Raji (cell line): Measurements from ENCODE around the gene ANKHD1.

Experiments
- POLR2A ChIP-seq: IDR thresholded peaks from 2 replicates; pipeline ENCODE4 v1.6.1; 2011; ENCODE audit warnings: low read depth, low read length, control low read depth; ENCODE audit not compliant: insufficient read depth

ANKHD1 gene

DNA sequence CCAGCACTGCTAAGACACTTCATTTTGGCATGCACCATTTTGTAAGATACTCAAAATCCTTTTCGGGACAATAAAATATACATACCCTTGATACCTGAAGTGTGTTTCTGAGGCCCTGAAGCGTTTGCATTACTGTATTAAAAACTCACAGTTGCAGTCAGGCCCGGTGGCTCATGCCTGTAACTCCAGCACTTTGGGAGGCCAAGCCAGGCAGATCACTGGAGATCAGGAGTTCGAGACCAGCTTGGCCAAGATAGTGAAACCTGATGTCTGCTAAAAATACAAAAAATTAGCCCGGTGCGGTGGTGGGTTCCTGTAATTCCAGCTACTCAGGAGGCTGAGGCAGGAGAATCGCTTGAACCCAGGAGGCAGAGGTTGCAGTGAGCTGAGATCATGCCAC lies 143.4 kb downstream of the ANKHD1 start:
- no peak for TF ChIP-seq POLR2A

DNA sequence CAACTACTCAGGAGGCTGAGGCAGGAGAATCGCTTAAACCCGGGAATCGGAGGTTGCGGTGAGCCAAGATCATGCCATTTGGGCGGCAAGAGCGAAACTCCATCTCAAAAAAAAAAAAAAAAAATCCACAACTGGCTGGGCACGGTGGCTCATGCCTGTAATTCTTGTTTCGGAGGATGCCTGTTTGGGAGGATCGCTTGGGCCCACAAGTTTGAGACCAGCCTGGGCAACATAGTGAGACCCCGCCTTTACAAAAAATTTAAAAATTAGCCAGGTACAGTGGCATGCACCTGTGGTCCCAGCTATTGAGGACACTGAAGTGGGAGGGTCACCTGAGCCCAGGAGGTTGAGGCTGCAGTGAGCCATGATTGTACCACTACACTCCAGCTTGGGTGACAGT lies 144.0 kb downstream of the ANKHD1 start:
- TF ChIP-seq POLR2A: no peak

DNA sequence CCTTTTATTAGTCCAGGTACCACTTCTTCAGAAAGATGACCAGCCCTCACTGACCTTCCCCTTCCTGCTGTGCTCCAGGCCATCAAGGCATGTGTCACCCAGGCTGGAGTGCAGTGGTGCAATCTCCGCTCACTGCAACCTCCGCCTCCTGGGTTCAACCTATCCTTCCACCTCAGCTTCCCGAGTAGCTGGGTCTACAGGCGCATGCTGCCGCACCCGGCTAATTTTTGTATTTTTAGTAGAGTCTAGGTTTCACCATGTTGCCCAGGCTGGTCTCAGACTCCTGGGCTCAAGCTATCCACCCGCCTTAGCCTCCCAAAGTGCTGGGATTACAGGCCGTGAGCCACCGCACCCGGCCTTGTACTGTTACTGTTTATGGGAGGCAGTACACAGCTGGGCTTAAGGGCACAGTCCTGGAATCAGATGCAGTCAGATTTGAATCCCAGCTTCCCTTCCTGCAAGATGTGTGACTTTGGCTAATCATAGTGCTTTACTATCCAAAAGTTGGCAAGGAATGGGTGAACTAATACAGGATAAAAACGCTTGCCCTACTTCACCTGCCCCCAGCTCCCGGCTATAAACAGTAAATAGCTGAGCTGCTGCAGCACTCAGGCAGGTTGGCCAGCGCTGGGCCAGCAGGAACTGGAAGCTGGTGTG lies 145.3 kb downstream of the ANKHD1 start:
- no peak for TF ChIP-seq POLR2A

DNA sequence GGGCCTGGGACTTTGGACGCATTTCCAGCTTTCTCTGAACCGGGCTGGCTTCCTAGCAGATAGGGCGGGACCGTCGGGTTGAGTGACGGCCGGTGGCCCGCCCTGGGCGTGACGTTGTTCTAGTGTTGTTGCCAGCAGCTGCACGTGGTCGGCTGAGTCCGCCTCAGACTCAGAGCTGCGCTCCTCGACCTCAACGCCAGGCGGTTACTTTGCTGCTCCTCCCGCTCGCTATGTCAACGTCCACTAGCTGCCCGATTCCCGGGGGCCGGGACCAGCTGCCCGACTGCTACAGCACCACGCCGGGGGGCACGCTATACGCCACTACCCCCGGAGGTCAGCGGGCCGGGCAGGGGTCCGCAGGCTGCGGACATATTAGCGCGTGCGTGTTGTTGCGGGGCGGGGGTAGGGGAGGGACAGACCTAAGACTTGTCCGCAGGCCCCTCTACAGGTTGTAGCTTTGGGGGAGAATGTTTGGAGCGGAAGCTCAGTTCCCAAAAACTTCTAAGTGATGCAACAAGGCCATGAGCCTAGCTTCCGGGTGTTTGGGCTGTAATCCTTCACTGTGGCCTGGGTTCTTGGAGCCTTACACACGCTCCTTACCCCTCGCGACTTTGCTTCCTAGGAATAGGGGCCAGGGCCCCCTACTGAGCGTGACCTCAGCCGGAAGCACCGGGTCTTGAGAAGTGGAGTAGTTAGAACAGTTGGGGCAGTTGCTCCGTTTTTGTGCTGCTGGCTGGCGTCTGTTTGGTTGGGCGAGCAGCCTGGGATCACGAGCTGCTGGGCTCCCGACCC lies 146.1 kb downstream of the ANKHD1 start, which contains the start of gene EIF4EBP3:
EIF4EBP3 (plus strand) TSS at position 155 of the 792 bp plus-strand sequence; CDS start at position 231, 76 bp downstream.
- no peak for TF ChIP-seq POLR2A

DNA sequence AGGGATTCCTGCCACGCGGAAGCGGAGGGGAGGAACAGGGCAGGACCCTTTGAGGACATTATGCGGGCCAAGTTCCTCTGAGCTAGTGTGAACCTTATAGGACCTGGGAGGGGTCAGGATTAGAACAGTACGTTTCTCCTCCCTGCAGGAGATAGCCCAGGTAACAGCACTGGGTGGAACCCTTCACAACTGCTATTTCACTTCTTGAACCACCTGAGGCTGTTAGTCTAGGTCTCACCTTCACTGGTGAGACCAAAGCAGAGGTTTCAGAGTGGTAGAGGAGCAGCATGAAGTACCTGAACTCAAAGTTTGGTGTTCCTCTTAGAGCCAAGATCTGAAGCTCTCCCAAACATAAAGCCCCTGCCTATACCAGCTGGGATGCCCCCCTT lies 146.7 kb downstream of the ANKHD1 start:
- no peak for TF ChIP-seq POLR2A

DNA sequence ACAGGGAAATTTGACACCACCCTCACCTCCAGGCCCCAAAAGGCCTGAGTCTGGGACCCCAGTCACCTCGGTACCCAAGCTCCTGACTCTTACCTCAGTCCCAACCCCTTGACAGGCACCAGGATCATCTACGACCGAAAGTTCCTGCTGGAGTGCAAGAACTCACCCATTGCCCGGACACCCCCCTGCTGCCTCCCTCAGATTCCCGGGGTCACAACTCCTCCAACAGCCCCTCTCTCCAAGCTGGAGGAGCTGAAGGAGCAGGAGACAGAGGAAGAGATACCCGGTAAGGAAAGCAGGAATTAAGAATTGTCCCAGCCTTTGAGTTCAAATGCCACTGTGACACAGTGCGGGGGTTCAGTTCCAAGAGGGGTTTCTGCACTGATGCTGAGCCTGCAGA lies 147.2 kb downstream of the ANKHD1 start:
- TF ChIP-seq POLR2A: no peak

DNA sequence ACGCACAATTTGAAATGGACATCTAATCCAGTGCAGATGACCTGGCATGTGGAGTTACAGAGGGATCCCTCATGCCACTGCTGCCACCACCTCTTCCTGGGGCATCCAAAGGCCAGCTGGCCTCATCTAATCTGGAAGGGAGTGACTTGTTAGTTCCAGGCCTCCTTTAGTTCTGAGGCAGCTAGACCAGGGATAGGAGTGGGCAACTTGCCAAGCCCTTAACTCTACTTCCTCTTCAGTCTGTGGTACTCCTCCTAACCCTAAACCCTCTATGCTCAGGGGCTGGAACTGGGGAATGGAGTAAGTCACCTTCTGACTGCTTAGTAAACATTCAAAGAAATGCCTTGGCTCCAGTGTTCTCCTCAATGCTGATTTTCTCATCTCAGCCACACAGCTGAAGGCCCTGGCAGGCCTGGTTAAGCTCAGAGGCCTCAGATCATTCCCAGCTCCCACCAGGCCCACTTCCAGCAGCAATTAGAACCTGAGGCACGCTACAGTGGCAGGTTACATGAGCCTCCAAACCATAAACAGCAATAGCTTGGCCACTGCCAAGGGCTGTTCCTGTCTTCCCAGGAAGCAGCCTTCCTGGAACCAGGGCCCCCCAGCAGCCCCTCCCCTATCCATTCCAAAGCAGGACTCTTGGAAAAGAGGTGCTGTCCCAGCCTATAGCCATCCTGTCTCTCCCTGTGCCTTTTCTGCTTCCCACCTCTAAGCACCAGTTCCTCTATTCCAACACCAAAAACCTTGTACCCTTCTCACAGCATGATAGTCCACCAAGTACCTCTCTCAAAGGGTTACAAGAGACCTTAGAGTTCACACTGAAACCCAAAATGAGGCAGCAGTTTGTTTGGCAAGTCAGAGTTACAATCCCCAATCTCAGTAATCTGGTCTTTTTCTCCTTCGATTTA lies 147.9 kb downstream of the ANKHD1 start:
- no peak for TF ChIP-seq POLR2A

DNA sequence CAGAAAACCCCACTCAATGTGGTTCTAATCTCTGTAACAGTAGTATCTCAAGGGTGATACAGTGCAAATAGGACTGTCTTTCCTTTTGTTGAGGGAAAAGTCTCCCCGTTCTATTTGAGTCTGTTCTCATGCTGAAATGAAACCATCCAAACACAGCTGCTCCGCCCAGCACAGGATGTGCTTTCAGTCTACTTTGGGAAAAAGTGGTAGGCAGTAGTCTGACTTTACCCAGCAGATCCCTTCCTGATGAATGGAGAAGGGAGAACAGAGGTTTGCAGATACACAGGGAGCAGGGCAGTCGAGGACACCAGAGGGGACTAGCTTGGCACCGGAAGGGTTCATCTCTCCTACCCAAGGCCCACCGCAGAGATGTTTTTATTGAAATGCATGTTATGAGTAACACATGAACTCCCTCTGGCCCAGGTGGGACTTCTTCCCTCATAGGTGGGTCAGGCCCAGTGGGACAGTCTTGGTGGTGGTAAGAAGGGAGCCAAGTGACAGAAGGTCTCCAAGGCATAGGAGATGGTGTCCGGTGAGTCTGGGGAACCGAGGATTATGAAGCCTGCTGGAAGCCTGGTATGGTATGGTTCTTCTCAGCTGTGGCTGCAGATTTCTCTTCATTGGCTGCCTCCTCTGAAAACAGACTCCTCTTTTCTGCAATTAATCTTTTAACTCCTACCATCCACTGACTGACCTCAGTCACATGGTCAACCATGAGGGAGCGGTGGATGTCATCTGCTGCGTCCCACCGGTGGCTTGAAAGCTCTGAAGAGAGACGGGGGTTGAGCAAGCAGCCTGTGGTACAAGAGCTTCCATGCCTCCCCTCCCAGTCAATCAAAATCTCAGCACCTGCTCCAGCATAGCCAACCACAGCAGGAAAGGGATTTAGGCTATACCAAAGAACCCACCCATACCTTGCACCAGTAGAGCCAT lies 148.8 kb downstream of the ANKHD1 start:
- TF ChIP-seq POLR2A: no peak

DNA sequence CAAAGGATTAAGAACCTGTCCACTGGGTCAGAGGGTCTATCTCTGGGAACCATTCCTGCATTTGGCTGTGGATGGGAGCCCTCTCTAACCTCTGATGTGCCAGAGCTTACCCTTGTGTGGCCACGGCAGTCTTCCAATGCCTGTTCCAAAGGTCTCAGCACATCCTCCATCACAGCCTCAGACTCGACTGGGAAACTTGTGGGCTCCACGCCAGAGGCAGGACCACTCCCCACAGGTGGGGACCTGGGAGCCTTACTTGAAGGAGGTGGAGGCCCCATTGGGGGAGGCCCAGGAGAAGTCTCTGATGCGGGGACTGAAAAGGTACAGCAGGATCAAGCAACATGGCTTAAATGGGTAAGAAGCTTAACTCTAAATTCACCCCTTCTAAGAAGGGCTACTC lies 150.2 kb downstream of the ANKHD1 start:
- no peak for TF ChIP-seq POLR2A

DNA sequence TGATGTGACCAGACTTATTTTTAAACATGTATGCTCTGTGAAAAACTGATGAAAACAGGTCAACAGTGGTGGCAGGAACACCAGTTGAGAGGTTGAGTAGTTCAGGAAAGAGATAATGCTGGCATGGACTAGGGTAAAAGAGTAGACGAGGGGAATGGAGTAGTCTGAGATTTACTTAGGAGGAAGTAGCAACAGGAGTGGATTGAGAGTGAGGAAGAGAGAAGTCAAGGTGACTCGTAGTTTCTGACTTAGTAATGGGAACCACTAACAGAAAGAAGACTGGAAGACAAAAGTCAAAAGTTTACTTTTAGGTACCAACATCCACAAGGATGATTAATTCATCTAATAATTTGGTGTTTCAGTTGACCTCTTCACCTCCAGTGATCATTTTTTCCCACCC lies 152.0 kb downstream of the ANKHD1 start:
- no peak for TF ChIP-seq POLR2A

DNA sequence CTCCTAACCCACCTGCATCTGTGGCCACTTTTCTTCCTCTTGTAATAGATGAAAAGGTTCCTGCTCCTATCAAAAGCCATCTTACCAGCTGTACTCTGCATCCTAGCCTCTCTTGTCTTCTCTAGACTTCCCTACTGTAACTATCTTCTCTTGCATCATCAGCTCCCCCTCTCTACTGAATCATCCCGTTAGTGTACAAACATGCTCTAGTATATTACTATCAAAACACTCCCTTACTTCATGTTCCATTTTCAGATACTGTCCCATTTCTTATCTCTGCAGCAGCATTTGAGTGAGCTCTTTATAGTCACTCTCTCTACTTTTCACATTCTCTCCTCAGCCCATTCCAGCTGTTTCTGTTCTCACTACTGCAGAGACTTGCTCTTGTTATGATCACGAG lies 152.8 kb downstream of the ANKHD1 start:
- TF ChIP-seq POLR2A: no peak

DNA sequence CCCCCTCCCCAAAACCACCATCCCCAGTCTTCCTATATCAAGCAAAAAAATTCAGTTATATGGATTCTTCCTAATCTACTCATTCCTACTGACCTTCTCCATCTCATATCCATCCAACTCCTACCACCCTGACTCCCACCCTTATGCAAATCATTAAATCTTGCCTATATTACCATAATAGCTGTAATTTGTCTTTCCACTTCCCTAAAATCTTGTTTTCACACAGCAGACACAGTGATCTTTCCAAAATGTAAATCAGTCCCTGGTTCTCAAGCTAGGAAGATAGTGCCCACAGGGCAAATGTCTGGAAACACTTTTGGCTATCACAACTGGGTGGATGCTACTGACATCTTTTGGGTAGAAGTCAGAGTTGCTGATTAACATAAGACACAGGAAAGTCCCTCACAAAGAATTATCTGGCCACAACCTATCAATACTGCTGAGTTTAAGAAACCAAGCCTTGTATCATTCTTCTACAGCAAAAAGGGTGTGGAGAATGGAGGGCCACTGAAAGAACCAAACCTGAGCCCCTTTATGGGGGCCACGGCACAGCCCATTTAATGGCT lies 154.2 kb downstream of the ANKHD1 start:
- TF ChIP-seq POLR2A: no peak; the same call in 1 of the 2 replicates

DNA sequence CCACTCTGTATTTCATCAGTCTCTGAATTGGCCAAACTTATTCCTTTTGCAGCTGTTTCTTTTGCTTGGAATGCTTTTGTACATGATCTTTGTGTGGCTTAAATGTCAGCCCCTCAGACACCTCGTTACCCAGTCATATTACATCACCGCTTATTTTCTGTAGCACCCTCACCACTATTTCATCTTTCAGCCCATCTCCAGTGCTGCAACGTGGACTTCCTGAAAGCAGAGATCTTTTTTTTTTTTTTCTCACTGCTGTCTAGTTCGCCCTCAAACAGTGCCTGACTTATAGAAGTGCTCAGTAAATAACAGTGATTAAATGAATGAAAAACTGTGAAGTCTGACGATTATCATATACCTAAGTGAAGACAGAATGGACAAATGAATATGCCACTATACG lies 154.8 kb downstream of the ANKHD1 start:
- TF ChIP-seq POLR2A: no peak
